Mesenchymal stem cell (in vitro differentiated cells and primary cell): ENCODE data around the gene NKD2.
A peak's percentile ranks its signal among the peaks of the same experiment; 100 is the strongest.

ENCODE experiments used
- DNase-seq: peaks from one replicate; pipeline ENCODE4 v3.0.0-alpha.2; 2013
- H2AFZ ChIP-seq: one replicate; pipeline ENCODE4 v1.6.1; 2013; ENCODE audit warnings: low read depth, mild to moderate bottlenecking, control low read depth, inconsistent platforms, low read length, moderate library complexity
- H2AK5ac ChIP-seq: 2 replicates; pipeline ENCODE4 v1.6.1; 2013; ENCODE audit warnings: low read length, moderate library complexity, mild to moderate bottlenecking, inconsistent platforms; ENCODE audit not compliant: severe bottlenecking
- H2BK120ac ChIP-seq: one replicate; pipeline ENCODE4 v1.6.1; 2013; ENCODE audit warnings: low read depth, mild to moderate bottlenecking, inconsistent platforms, low read length, moderate library complexity
- H2BK12ac ChIP-seq, 2 experiments: one replicate each; pipeline ENCODE4 v1.6.1; 2013; ENCODE audit warnings: inconsistent platforms in 2 of 2, low read length in 2 of 2, mild to moderate bottlenecking in 2 of 2, moderate library complexity in 2 of 2, control low read depth in 1 of 2
- H2BK15ac ChIP-seq: one replicate; pipeline ENCODE4 v1.6.1; 2013; ENCODE audit warnings: mild to moderate bottlenecking, low read depth, inconsistent platforms; ENCODE audit not compliant: poor library complexity, severe bottlenecking
- H2BK5ac ChIP-seq: 2 replicates; pipeline ENCODE4 v1.6.1; 2013; ENCODE audit warnings: low read depth, mild to moderate bottlenecking, low read length, control low read depth, inconsistent platforms; ENCODE audit not compliant: poor library complexity, severe bottlenecking
- H3K14ac ChIP-seq, 2 experiments: one replicate each; pipeline ENCODE4 v1.6.1; 2013; ENCODE audit warnings: inconsistent platforms in 2 of 2, low read length in 2 of 2, control low read depth in 1 of 2, mild to moderate bottlenecking in 1 of 2, moderate library complexity in 1 of 2
- H3K18ac ChIP-seq, 2 experiments: one replicate each; pipeline ENCODE4 v1.6.1; 2013; ENCODE audit warnings: inconsistent platforms in 2 of 2, low read length in 2 of 2, control low read depth in 1 of 2, low read depth in 1 of 2, mild to moderate bottlenecking in 1 of 2
- H3K23ac ChIP-seq, 2 experiments: one replicate each; pipeline ENCODE4 v1.6.1; 2013; ENCODE audit warnings: inconsistent platforms in 2 of 2, low read length in 2 of 2, mild to moderate bottlenecking in 2 of 2, moderate library complexity in 2 of 2, control low read depth in 1 of 2
- H3K27ac ChIP-seq: 2 replicates; pipeline ENCODE4 v1.5.1; 2013; ENCODE audit warnings: mild to moderate bottlenecking, moderate library complexity, low read length, control low read depth, inconsistent platforms; ENCODE audit not compliant: poor library complexity, severe bottlenecking
- H3K27me3 ChIP-seq, 2 experiments: 2 replicates each; pipeline versions ENCODE4 v1.6.1 to v1.7.0; 2013; ENCODE audit warnings: low read length in 2 of 2, mild to moderate bottlenecking in 2 of 2, moderate library complexity in 2 of 2, control low read depth in 1 of 2, inconsistent platforms in 1 of 2; ENCODE audit not compliant: control insufficient read depth in 1 of 2, insufficient read depth in 1 of 2
- H3K36me3 ChIP-seq, 2 experiments: 2 replicates each; pipeline versions ENCODE4 v1.6.1 to v1.7.0; 2013; ENCODE audit warnings: low read length in 2 of 2, control low read depth in 1 of 2, inconsistent platforms in 1 of 2, low read depth in 1 of 2, mild to moderate bottlenecking in 1 of 2; ENCODE audit not compliant: insufficient read depth in 2 of 2, control insufficient read depth in 1 of 2
- H3K4ac ChIP-seq, 2 experiments: one replicate each; pipeline ENCODE4 v1.6.1; 2013; ENCODE audit warnings: inconsistent platforms in 2 of 2, low read length in 2 of 2, mild to moderate bottlenecking in 2 of 2, moderate library complexity in 2 of 2, control low read depth in 1 of 2, low read depth in 1 of 2
- H3K4me1 ChIP-seq: 2 replicates; pipeline ENCODE4 v1.6.1; 2013; ENCODE audit warnings: low read depth, low read length, control low read depth; ENCODE audit not compliant: control insufficient read depth, insufficient read depth
- H3K4me2 ChIP-seq: 2 replicates; pipeline ENCODE4 v1.6.1; 2013; ENCODE audit warnings: low read length, mild to moderate bottlenecking, inconsistent platforms; ENCODE audit not compliant: poor library complexity, severe bottlenecking
- H3K4me3 ChIP-seq, 2 experiments: 2 replicates each; pipeline versions ENCODE4 v1.5.1 to v1.7.0; 2013; ENCODE audit warnings: low read length in 2 of 2, mild to moderate bottlenecking in 2 of 2, control low read depth in 1 of 2, low read depth in 1 of 2; ENCODE audit not compliant: insufficient read depth in 1 of 2
- H3K79me1 ChIP-seq: replicated peaks from 2 replicates; pipeline ENCODE4 v1.6.1; 2013; ENCODE audit warnings: mild to moderate bottlenecking, control low read depth, low read length, inconsistent platforms; ENCODE audit not compliant: poor library complexity, severe bottlenecking
- H3K9ac ChIP-seq: 2 replicates; pipeline ENCODE4 v1.7.0; 2013; ENCODE audit warnings: mild to moderate bottlenecking, low read length, moderate library complexity
- H3K9me3 ChIP-seq: 2 replicates; pipeline ENCODE4 v1.7.0; 2013; ENCODE audit warnings: mild to moderate bottlenecking, low read length; ENCODE audit not compliant: control insufficient read depth
- H4K8ac ChIP-seq: one replicate; pipeline ENCODE4 v1.6.1; 2013; ENCODE audit warnings: inconsistent platforms, mild to moderate bottlenecking, low read length, moderate library complexity
- H4K91ac ChIP-seq: one replicate; pipeline ENCODE4 v1.6.1; 2013; ENCODE audit warnings: mild to moderate bottlenecking, low read length, inconsistent platforms
- WGBS: methylation state at CpG from one replicate; pipeline ENCODE4 v1.1.7; 2013; ENCODE audit warnings: mixed read lengths; 5-methylcytosine and 5-hydroxymethylcytosine counted together

NKD2 gene

DNA sequence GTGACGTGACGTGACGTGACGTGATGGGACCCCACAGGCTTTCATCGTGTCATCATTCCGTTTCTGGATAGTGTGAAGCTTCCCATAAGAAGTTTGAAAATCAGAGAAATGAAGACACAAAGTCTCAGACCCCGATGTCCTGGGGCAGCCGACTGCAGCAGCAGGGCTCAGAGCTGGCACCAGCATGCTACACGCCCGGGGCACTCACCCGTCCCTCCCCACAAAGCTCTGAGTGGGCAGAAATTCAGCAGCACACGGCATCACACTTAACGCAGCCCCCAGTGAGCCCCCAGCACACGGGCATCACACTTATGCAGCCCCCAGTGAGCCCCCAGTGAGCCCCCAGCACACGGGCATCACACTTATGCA lies 61.1 kb downstream of the NKD2 start:
- no peaks in the 10 kb centered on the region for H3K79me1 ChIP-seq
- no peak overlapping the region for H2AFZ ChIP-seq
- no peak overlapping the region for H3K9ac ChIP-seq
- no peaks in the 10 kb centered on the region for H3K27me3 ChIP-seq
- H3K4me2 ChIP-seq: no peak overlapping the region
- H3K18ac ChIP-seq: no peak overlapping the region
- H2BK12ac ChIP-seq: no peak overlapping the region
- no peak overlapping the region for H3K23ac ChIP-seq
- DNase-seq: no peak
- H3K27ac ChIP-seq: no peak overlapping the region
- no peak overlapping the region for H3K14ac ChIP-seq
- no peaks in the 10 kb centered on the region for H3K9me3 ChIP-seq
- H2AK5ac ChIP-seq: no peak overlapping the region
- no peak overlapping the region for H2BK15ac ChIP-seq
- H4K8ac ChIP-seq: no peak overlapping the region
- H3K4me1 ChIP-seq: peaks cover 2% of the 10 kb centered on the region
- H2BK120ac ChIP-seq: no peak overlapping the region
- H2BK5ac ChIP-seq: no peak overlapping the region
- H3K36me3 ChIP-seq: peaks cover 0 to 7% of the 10 kb centered on the region in 2 experiments
- no peak overlapping the region for H3K4ac ChIP-seq
- H4K91ac ChIP-seq: no peak overlapping the region
- 96% methylated on average over 8 of the region's 15 CpGs for WGBS
- no peak overlapping the region for H3K4me3 ChIP-seq

DNA sequence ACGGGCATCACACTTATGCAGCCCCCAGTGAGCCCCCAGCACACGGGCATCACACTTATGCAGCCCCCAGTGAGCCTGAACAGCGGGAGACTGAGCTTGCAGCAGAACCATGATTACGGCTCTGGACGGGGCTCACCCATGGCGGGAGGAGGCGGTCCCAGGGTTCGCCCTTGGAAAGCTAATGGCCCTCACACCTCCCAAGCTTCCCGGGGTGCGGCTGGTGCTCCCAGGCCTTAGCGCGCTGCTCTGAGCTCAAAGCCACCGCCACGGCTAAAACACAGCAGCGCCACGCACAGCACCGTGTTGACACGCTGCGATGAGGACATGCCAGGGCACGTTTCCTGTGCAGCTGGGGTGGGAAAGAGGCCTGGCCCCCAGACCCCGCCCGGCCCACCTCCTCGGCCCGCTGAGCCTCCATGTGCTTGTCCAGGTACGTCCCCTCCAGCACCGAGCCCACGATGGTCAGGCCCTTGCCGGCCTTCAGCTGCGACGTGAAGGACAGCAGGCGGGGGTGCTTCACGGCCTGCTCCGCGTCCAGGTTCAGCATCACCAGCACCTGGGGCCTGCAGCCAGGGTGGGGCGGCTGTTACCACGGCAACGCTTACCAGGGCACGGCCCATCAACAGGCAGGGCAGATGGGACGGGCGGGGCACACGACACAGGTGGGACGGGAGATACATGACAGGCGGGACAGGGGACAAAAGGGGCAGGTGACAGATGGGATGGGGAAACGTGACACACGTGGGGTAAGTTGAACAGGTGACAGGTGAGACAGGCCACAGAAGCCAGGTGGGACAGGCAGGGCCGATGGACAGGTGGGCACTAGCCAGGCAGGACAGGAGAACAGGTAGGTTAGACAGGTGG lies 64.9 kb downstream of the NKD2 start:
- DNase-seq: no peak
- Histone ChIP-seq H3K18ac (peak overlapping the region; percentile 6 to 33), H3K4me1 (peaks cover 5% of the 10 kb centered on the region), H4K91ac (peak overlapping the region; percentile 62), H2AFZ (no peak overlapping the region), H2BK15ac (no peak overlapping the region), H3K36me3 (peaks cover 2 to 16% of the 10 kb centered on the region in 2 experiments), H2BK120ac (no peak overlapping the region), H3K4ac (no peak overlapping the region), H3K27me3 (no peaks in the 10 kb centered on the region), H3K27ac (no peak overlapping the region), H3K9me3 (no peaks in the 10 kb centered on the region), H2BK5ac (no peak overlapping the region), H3K4me3 (no peak overlapping the region), H2BK12ac (peak overlapping the region in 1 of 2 experiments; percentile 29), H3K4me2 (no peak overlapping the region), H4K8ac (peak overlapping the region; percentile 2), H3K14ac (peak overlapping the region in 1 of 2 experiments; percentile 20), H3K23ac (no peak overlapping the region), H3K9ac (no peak overlapping the region), H2AK5ac (no peak overlapping the region), H3K79me1 (no peaks in the 10 kb centered on the region)
- 91% methylated on average over 45 of the region's 46 CpGs for WGBS

DNA sequence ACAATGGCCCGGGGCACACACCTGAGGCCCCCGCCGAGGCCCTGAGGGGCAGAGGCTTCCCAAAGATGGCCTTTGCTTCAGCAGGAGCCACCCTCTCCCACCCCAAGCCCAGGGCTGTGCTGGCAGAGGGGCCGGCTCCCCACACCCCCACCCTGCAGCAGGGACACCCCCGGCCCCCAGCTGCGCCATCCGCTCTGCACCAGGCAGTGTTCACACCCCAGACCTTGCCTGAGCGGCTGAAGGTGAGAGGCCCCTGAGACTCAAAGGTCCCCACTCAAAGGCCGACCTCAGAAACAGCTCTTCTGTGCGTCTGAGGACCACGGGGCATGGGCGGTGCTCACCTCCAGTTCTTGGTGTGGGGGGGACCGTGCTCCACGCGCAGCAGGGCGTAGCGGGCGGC lies 65.6 kb downstream of the NKD2 start:
- no peak overlapping the region for H3K4me2 ChIP-seq

DNA sequence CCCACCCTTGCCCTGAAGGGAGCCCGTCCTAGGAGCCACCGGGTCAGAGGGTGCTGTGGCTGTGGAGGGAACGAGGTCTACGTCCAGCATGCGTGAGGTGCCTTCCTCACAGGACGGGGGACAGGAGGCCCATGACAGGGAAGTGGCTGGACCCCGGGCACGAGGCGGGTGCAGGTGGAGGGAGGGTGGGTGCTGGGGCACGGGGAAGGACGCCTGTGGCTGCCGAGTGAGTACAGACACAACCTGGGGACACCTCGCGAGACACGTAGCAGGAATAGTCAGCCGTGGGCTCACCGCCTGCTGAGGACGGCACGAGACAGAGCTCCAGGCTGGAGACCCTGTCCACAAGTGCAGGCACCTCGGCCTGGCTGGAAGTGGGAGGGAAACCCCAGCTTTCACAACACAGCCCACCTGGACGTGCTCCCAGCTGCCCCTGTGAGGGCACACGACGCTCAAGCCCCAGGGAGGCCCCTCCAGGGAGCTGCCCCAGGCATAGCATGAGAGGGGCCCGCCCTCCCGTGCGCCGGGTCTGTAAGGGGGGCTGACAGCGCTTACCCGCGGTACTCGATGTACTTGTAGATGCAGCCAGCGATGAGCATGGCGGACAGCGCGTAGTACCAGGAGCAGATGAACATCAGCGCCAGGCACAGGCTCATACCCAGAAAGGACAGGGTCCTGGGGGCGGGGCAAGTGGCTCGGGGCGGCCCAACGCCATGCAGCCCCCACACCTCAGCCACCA lies 66.4 kb downstream of the NKD2 start:
- H2BK5ac ChIP-seq: no peak overlapping the region
- H3K23ac ChIP-seq: no peak overlapping the region
- H4K91ac ChIP-seq: no peak overlapping the region
- no peak overlapping the region for H3K4me3 ChIP-seq
- H3K4ac ChIP-seq: no peak overlapping the region
- H3K27me3 ChIP-seq: no peaks in the 10 kb centered on the region
- H4K8ac ChIP-seq: peak overlapping the region; percentile 28
- H2BK15ac ChIP-seq: no peak overlapping the region
- no peak overlapping the region for H3K14ac ChIP-seq
- 94% methylated on average over 40 of the region's 40 CpGs for WGBS
- H3K4me1 ChIP-seq: peaks cover 5% of the 10 kb centered on the region
- H3K36me3 ChIP-seq: peaks cover 7 to 16% of the 10 kb centered on the region in 2 experiments
- no peaks in the 10 kb centered on the region for H3K79me1 ChIP-seq
- no peak for DNase-seq
- H3K9me3 ChIP-seq: no peaks in the 10 kb centered on the region
- H2AK5ac ChIP-seq: no peak overlapping the region
- H2BK120ac ChIP-seq: no peak overlapping the region
- no peak overlapping the region for H3K9ac ChIP-seq
- no peak overlapping the region for H3K27ac ChIP-seq
- no peak overlapping the region for H3K18ac ChIP-seq
- H3K4me2 ChIP-seq: no peak overlapping the region
- no peak overlapping the region for H2BK12ac ChIP-seq
- H2AFZ ChIP-seq: no peak overlapping the region

More for the DNA sequence above, 65.6 kb downstream of the NKD2 start:
- Histone ChIP-seq H3K4me1 (peaks cover 5% of the 10 kb centered on the region), H3K36me3 (peaks cover 6 to 16% of the 10 kb centered on the region in 2 experiments), H3K9ac (no peak overlapping the region), H3K27ac (no peak overlapping the region), H3K4me3 (no peak overlapping the region), H3K27me3 (no peaks in the 10 kb centered on the region), H3K23ac (no peak overlapping the region), H4K8ac (no peak overlapping the region), H2BK15ac (no peak overlapping the region), H2BK12ac (no peak overlapping the region), H2AFZ (no peak overlapping the region), H3K9me3 (no peaks in the 10 kb centered on the region), H3K14ac (no peak overlapping the region), H3K4ac (no peak overlapping the region), H2BK5ac (no peak overlapping the region), H2AK5ac (no peak overlapping the region), H2BK120ac (no peak overlapping the region), H3K79me1 (no peaks in the 10 kb centered on the region), H4K91ac (no peak overlapping the region), H3K18ac (no peak overlapping the region)
- WGBS: 97% methylated on average over 13 of the region's 18 CpGs
- no peak for DNase-seq
